ENCODE measurements around the gene TSPO2.

- no peak for TF ChIP-seq CTCF (IDR thresholded peaks at IDR 0.05; ENCODE audit: borderline replicate concordance, extremely low read depth, low read length, poor library complexity, severe bottlenecking)
- TF ChIP-seq EZH2 (IDR thresholded peaks at IDR 0.05; ENCODE audit: borderline replicate concordance, low read depth, low read length, severe bottlenecking), result no peak
These were observed 46.2 kb downstream of the TSPO2 start for GRCh38 chr6:41088451-41088850.
